Right hindlimb (tissue), 1 donor: ENCODE data around the gene NOTCH1.
A peak's percentile ranks its signal among the peaks of the same experiment; 100 is the strongest.
"Not testable (repeated sequence)": the region's sequence is repeated elsewhere in the genome, so short reads cannot be mapped to it uniquely, and the experiment has no call there.

Experiments
- DNase-seq: peaks from one replicate; pipeline ENCODE4 v3.0.0-alpha.2; 2018

Gene NOTCH1

DNA sequence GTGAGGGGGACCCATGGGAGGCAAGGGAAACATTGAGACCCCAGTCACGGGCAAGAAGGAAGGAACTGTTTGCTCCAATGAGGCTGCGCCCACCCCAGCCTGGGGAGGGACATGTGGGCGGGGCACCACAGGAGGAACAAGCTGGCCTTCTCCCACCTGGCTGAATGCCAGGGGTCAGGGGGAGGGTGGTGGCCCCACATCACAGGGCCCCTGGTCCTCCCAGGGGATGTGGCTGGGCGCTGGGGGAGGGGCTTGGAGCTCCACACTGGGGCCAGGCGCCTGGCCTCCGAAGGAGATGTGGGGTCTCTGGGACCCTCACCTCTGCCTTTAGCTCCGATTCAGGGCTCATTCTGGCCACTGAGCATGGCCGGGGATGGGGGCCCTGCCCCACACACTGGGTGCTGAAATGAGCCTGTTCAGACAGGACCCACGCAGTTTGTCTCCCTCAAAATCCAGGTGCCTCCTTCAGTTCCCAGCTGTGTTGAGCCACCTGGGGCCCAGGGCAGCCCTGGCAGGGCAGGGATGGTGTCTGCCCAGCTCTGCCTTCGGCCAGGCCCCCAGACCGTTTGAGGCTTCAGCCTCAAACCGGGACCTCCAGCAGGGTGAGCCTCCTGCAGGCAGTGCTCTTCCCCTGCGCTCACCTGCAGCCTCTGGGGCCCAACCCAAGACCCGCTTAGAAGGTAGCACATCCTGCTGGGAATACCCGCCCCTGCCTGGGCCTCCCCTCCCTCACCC lies 33.2 kb upstream of the NOTCH1 start:
- DNase-seq = no peak

DNA sequence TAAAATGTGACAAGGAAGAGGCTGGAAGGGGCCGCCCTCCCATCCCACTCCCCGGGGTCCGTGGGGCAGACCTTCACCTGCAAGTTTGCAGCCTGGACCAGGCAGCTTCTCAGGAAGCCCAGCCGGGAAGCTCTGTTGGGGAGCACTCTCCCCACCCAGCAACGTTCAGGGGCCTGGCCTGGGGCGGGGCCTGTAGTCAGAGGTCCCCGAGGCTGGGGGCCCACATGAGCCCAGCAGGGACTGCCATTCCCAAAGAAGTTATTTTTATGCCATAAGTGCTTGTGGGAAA lies 32.7 kb upstream of the NOTCH1 start:
- DNase-seq = no peak

DNA sequence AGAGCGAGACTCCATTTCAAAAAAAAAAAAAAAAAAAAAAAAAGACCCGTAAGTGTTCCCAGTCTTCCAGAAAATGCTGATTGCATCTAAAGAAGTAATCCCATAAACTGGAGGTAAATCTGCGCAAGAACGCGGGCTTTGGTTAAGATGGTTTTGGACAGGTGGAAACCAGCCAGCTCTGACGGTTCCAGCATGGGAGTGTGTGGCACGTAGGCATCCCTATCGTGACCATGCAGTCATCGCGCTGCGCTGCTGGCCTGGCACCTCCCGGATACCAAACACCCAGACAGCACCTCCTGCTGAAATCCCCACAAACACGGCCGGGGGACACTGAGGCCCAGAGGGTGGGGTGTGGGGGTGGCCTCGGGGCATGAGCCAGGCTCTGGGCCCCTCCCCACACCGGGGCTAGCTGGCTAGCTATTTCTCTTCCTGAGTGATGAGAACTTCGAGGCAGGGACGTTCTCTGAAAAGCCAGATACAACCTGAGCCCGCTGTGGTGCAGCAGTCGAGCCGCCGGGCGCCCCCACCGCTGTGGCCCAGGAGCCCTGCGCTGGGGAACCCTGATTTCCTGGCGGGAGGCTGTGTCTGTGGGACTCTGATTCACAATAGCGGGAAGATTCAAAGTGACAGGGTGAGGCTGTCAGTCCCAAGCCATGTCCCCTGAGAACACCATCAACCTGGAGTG lies 32.2 kb upstream of the NOTCH1 start:
- no peak for DNase-seq

DNA sequence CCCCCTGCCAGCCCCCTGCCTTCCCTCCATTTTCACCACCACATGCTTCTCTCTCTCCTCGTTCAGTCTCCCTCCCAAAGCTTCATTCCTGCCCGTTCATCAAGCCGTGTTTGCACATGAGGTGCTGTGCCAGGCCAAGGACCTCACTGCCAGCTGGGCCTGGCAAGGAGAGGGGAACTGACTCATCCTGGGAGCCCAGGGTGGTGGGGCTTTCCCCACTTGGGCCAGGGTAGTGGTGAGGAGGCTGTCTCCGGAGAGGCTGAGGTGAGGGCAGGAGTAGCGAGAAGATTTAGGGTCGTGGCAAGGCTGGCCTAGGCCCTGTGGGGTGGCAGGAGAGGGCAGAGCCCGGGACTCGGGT lies 30.4 kb upstream of the NOTCH1 start:
- no peak for DNase-seq

DNA sequence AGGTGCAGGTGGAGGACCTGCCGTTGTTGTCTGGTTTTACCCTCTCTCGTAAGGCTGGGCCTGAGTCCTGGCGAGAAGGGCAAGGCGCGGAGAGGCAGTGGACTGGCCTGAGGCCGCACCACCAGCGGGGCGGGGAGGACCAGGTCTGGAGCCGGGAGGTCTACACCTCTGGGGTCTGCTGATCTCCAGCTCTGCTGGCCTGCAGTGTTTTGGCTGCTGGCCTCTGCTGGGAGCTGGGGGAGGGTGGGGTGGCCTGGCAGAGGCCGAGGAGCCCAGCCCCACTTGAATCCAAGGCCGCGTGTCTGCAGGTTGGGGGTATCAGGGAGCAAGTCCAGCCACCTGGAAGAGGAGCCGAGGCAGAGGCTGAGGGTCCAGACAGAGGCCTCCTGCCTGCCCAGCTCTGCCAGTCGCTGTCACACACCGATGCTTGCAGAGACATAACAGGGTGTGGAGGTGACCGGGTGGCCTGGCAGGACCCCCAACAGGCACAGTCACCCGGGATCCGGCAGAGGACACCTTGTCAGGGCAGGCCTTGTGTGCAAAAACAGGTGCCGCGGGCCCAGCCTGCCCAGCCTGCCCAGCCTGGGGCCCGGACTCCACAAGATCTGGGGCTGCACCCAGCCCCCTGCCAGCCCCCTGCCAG lies 29.9 kb upstream of the NOTCH1 start:
- DNase-seq = no peak

DNA sequence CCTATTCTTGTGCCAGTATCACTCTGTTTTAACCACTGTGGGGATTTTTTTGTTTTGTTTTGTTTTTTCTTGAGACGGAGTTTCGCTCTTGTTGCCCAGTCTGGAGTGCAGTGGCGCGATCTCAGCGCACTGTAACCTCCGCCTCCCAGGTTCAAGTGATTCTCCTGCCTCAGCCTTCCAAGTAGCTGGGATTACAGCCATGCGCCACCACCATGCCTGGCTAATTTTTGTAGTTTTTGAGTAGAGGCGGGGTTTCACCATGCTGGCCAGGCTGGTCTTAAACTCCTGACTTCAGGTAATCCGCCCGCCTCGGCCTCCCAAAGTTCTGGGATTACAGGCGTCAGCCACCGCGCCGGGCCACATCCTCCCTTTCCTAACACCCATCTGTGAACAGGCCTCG lies 28.8 kb upstream of the NOTCH1 start:
- not testable (repeated sequence) for DNase-seq

DNA sequence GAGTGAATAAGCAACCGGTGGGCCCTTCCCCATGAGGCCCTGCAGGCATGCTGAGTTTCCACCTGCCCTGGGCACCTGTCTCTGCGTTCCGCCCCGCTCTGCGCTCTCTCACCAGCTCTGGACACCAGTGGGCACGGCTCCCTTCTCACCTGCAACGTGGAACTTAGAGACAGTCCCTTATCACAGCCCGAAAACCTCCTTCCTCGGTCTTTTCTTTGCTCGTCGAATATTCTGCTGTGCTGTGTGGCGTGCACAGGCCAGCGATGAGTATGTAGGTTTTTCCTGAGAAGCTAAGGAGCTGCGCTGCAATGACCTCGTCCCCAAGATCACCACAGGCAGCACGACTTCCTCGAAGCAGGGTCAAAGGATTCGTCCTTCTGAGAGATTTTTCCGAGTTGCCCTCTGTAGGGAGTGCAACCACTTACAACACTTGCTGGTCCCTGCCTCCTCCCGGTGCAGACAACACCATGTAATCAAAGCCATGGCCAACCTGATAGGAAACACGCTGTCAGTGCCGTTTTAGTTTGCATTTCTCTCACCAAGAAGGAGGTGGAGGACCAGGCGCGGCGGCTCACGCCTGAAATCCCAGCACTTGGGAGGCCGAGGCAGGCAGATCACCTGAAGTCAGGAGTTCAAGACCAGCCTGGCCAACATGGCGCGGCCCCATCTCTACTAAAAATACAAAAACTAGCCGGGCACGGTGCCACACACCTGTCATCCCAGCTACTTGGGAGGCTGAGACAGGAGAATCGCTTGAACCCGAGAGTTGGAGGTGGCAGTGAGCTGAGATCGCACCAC lies 27.2 kb upstream of the NOTCH1 start:
- no peak for DNase-seq

DNA sequence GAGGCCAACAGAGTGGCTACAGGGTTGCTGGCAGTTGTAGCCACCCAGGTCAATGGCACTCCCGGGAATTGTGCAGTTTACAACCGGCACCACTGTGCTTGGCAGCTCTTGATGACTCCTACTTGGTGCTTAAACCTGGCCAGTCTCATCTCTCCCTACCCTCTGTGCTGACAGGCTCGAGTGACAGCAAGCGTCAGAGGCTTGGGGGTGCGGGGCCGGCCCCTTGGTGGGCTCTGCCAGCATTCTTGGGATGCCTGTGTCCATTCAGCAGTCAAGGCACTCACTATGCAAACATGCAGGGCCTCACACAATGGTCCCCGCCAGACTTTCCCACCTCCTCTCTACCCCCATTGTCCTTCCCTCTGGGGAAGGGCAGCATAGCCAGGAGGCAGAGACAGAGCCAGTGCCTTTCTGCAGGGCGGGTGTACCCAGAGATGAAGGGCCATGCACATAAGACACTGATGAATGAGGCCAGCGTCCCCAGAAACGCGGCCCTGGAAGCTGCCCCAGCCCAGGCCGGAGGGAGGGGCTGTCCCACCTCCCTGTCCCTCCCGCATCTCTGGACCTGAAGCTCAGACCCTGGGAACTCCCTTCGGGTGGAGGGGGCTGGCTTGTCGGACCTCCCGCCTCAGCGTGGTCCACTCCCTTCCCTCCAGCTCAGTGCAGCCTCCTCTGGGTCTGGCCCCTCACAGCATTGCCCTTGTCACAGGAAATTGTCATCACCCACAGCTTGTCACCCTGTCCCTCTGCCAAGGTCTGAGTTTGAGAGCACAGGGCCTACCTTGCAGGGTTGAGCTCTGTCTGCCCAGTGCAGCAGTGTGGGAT lies 26.4 kb upstream of the NOTCH1 start:
- peak; percentile 71 for DNase-seq

DNA sequence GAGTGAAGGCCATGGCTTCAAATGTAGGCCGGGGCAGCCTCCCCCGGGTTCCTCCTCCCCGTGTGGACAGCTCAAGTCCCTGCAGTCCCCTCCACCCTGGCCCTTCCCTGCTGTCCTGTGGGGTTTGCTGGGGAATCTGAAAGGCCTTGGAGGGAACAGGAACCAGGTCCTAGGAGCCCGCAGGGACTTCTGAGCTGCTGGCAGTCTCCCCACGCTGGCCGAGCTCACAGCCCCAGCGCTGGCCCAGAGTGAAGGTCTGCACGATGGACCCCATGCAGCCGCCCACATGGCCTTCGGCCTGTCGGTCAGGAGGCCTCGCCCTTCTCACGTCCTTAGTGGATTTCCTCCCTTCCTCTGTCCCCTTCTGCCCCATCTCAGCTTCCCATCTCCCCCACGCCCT lies 25.7 kb upstream of the NOTCH1 start:
- no peak for DNase-seq

DNA sequence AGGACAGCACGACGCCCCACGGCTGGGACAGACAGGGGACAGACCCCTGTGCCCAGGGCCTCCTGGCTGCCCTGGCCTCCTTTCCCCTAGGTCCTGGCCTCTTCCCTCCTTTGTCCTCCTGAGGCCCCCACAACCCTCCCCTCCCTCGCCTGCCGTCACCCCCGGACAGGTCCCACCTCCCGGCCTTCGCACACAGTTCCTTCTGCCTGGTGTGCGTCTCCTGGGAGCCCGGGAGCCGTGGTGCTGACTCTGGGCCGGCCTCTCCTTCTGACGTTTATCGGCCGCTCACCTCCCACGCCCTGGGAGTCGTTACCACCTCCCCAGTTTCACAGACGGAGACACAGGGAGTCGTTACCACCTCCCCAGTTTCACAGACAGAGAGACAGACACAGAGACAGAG lies 25.1 kb upstream of the NOTCH1 start:
- DNase-seq = no peak

DNA sequence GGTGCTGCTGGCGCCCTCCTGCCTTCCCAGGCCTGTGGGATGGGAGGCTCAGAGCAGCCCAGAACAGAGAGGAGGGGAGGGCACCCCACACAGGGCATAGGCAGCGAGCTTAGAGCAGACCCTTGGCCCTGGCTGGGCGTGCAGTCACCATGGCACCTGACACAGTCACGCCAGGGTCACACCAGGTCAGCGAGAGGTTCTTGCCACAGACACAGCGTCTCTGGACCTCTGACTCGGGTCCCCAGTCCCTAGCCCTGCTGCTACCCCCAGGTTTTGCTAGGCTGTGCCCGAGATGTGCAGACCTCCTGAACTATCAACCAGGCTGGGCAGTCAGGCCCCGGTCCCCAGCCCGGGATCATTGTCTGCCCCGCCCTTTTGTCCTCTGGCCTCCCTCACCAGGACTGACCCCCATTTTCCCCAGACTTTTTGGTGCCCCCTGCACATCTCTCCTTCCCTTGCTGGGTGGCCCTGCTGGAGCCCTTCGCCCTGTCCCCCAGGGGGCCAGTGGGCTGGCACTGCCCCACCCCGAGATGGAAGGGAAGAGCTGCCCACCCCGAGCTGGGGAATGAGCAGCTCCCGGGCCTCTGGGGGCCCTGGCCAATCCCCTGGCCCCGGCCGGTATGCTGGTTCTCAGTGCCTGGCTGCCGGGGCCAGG lies 24.5 kb upstream of the NOTCH1 start:
- DNase-seq = no peak

DNA sequence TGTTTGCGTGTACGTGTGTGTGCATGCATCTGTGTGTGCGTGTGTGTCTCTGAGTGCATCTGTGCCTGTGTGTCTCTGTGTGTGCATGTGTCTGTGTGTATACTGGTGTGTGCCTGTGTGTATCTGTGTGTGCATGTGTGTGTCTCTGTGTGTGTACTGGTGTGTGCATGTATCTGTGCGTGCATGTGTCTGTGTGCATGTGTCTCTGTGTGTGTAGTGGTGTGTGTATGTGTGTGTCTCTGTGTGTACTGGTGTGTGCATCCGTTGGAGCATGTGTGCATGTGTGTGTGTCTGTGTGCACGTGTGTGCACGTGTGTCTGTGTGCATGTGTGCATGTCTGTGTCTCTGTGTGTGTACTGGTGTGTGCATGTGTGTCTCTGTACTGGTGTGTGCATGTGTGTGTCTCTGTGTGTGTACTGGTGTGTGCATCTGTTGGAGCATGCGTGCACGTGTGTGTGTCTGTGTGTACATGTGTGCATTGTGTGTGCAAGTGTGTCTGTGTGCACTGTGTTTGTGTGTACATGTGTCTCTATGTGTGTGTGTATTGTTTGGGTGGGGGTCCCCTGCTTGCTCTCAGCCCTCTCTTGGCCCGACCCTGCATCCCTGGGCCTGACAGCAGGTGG lies 23.8 kb upstream of the NOTCH1 start:
- no peak for DNase-seq

DNA sequence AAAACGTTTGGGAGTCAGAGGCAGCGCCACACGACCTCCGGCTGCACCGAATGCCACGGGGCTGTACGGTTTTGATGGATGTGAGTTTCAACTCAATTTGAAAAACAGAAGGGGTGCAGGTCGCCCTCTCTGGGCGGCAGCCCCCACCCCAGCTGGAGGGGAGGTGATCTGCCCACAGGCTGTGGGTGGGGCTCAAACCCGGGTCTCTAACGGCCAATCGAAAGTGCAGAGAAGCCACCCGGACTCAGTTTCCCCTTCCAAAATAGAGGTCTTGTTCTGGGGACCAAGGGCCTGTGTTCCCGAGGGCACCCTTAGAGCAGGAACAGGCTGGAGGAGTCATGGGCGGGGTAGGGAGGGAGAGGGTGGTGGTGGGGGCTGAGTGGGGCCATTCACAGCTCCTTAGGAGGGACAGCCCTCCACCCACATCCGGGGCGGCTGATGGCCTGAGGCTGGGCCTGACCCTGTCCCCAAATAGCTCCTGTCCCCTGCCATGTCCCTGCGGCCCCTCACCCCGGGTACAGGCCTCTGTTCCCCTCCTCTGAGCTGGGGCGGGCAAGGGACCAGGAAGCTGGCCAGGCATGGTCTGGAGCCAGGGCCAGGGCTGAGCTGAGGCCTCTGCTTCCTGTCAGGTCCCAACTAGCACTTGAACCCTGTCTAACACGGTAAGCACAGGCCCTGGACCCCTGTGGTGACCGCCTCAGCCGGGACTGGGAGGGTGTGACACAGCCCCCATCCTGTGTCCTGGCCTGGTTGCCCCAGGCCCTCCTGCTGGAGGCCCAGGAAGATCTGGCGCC lies 22.6 kb upstream of the NOTCH1 start:
- DNase-seq = no peak

DNA sequence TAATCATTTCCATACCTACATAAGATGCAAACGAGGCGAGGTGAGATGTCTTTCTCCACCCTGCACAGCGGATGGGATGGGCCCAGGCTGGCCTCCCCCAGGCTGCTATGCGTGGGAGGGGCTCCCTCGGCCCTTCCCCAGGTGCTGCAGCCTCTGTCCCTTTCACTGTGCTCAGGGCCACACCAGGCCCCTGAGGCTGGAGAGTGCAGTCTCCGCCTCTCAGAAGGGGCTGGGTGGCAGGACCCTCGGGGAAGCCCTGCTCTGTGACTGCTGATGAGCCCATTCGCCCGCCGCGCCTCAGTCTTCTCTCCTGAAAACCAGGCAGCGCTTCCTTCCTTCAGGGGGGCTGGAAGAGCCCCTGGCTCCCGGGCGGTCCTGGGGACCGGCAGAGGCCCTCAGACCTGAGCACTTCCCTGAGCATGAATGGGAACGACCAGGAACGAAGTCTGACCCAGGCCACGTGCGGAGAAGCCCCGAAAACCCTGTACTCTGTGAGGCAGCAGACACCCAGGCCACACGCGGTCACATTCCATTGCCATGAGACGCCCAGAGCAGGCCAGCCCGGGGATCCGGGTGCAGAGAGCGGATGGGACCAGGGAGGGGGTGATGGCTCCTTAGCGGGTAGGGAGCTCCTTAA lies 21.9 kb upstream of the NOTCH1 start:
- DNase-seq = peak; percentile 72

DNA sequence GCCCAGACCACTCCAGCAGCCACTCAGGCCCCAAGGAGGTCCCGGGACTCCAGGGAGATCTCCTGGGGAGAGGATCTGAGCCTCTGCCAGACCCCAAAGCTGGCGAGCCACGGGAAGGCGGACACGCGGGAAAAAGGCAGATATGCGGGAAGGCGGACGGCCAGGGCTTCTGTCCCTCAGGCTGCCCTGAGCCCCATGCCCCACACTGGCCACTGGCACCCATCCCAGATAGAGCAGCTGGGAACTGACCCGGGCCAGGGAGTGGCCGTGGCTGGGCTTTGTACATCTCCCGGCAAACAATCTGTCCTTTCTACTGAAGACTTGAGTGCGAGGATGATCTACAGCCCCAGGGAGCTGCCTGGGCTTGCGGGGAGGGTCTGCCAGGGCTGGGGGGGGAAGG lies 21.1 kb upstream of the NOTCH1 start:
- peak; percentile 60 for DNase-seq

DNA sequence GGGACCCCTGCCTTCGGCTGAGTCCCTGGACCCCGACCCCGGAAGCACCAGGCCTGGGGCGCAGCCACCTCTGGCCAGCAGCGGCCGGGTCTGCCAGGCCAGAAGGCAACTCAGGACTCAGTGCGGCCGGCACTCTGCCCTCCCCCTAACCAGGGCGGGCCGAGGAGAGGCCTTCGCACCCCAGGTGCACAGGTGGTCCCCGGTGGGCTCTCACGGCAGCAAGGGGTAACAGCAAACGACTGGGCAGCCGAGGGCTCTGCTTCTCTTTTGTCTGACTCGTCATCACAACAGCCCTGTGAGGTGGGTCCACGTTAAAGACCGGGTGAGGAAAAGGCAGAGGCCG lies 20.7 kb upstream of the NOTCH1 start:
- DNase-seq = no peak

DNA sequence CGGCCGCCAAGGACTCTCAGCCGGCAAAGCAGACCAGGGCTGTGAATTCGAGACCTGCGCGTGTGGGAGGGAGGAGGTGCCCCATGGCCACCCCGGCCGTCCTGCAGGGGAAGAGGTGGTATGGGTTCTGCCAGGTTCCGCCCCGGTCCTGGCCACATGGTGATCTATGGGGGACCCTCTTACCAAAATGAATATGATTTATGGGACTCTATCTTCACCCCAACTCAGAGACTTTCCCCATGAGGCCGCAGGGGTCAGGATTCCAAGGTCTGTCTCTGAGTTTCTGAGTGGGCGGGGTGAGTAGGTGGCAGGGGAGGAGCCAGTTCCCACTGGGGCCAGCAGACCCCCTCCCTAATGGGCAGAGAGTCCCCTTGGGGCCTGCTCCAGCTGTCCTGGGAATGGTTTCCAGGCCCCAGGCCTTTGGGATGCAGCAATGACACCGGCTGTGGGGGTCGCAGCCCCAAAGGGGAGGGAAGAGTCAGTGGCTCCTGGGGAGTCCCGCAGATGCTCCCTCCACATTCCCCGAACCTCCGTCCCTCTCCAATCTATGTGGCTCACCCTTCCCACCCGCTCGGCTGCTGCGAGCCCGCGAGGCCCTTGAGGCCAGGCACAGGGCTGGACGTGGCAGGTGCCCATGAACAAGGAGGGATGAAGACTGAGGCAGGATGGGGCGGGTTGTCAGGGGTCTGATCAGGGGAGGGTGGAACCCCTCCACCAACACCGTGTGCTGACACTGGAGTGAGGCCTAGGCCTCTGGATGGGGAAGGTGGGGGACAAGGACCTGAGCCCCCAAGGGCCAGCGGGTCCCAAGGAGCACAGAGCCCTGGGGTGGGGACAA lies 20.1 kb upstream of the NOTCH1 start:
- no peak for DNase-seq

DNA sequence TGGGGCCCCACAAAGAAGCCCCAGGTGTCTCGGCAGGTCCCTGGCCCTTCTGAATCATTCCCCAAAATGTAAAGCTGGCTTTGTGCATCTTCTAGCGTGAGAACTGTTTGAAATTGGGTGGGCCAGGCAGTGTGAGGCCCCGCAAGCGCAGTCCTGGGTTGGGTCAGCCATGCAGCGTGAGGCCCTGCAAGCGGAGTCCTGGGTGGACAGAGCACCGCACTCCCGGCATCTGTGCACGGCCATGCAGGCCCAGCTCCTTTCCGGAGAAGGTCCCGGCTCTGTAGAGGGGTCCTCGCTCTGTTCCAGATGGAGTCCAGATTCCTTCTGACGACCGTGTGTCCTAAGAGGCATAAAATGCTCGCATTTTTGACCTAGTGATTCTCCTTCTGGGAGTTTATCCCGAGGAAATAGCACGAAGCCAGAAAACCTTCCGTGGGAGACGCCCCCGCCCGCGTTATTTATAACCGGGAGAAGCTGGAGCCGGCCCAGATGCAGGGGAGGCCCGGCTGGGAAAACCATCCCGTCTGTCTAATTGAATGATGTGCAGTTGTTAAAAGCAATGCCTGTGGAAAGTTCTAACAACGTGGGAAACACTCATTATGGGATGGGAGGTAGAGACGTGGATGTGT lies 19.4 kb upstream of the NOTCH1 start:
- peak; percentile 79 for DNase-seq

DNA sequence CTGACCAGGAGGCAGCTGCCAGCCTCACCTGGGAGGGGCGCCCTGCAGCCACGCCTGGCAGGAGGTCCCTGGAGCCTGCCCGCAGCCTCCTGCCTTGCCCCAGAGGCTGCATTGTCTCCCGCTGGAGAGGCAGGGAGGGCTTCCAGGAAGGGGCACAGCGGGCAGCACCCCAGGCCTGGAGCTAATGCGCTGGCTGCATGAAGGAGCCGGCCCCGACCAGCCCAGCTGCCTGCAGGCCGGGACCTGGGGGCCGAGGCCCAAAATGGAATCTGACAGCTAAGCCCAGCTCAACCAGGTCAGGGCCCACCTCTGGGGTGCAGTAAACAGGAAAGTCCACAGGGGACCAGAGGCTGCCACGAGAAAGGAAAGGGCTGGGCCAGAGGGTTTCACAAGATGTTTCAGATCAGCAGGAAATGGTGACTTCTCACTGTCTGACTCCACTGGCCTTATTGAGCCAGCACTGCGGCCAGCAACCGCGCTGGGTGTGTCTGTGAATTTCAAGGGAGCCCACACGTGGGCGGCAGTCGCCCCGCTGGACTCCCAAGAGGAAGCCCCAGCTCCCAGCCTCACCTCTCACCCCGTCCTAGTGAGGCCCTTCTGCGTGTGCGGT lies 18.6 kb upstream of the NOTCH1 start:
- peak; percentile 58 for DNase-seq
